IPS DF 6.9 (cell line): ENCODE results near the gene XXYLT1.

Experiments
- DNase-seq: peaks from one replicate; pipeline ENCODE4 v3.0.0-alpha.2; 2013; ENCODE audit warnings: low read depth, low spot score
- H3K27ac ChIP-seq: one replicate; pipeline ENCODE4 v1.5.1; 2013; ENCODE audit warnings: low read length, control low read depth
- H3K27me3 ChIP-seq: 2 replicates; pipeline ENCODE4 v1.6.1; 2013; ENCODE audit warnings: mild to moderate bottlenecking, low read length; ENCODE audit not compliant: control insufficient read depth, insufficient read depth
- H3K36me3 ChIP-seq: 2 replicates; pipeline ENCODE4 v1.6.1; 2013; ENCODE audit warnings: low read length; ENCODE audit not compliant: control insufficient read depth, insufficient read depth
- H3K4me1 ChIP-seq: 2 replicates; pipeline ENCODE4 v1.6.1; 2013; ENCODE audit warnings: low read length; ENCODE audit not compliant: control insufficient read depth, insufficient read depth
- H3K4me3 ChIP-seq: 2 replicates; pipeline ENCODE4 v1.5.1; 2013; ENCODE audit warnings: mild to moderate bottlenecking, low read length
- H3K9me3 ChIP-seq: 2 replicates; pipeline ENCODE4 v1.6.1; 2013; ENCODE audit warnings: low read length, inconsistent platforms; ENCODE audit not compliant: control insufficient read depth, insufficient read depth
- WGBS: extraction: QIAGEN DNeasy Blood & Tissue Kit; methylation state at CpG from one replicate; pipeline ENCODE4 v1.1.7; 2013; ENCODE audit warnings: mixed read lengths, missing lambda C conversion rate; ENCODE audit not compliant: insufficient read length, insufficient coverage; 5-methylcytosine and 5-hydroxymethylcytosine counted together

The XXYLT1 gene

DNA sequence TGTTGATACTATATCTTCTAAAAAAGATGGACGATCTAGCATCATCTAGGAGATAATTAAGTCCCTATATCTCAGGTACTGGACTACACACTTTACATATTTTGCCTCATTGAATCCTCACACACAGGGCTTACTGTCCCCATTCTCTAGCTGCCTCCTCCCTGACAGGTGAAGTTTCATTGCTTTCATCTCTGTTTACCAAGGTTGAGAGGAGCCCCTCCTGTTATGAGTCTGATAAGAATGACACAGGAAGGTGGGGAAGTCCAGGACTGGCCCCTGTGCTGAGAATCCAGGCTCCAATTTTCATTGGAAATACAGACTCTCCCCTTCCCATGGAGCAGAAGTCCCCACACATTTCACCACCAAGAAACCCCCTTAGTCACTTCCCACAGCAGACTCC lies 105.2 kb downstream of the XXYLT1 start:
- no peak for DNase-seq
- Histone ChIP-seq H3K36me3 (no peaks in the 10 kb centered on the region), H3K4me3 (no peak overlapping the region), H3K27ac (no peak overlapping the region), H3K4me1 (no peaks in the 10 kb centered on the region), H3K9me3 (no peaks in the 10 kb centered on the region), H3K27me3 (no peaks in the 10 kb centered on the region)
- WGBS, result no CpG with 5 or more reads among the region's 1 CpG

DNA sequence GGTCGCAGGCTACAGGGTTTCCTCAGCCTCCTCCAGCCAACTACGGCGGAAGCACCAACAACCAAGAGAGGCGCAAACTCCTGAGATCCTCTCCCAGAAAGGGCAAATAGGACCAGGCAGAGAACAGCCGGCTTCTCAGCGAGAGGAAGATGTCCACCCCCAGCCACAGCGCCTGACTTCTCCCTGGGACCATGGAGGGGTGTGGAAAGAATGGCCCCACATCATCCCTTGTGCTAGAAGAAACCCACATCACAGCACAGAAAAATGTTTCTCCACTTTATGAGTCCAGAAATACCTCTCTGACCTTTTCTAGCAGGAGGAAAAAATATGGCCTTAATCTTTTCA lies 105.7 kb downstream of the XXYLT1 start:
- no CpG with 5 or more reads among the region's 7 CpGs for WGBS
- no peaks in the 10 kb centered on the region for H3K27me3 ChIP-seq
- no peaks in the 10 kb centered on the region for H3K9me3 ChIP-seq
- H3K4me3 ChIP-seq, result no peak overlapping the region
- no peak for DNase-seq
- H3K4me1 ChIP-seq, result 0 out of 2 replicates have a peak, but pooled peaks cover 2% of the 10 kb centered on the region
- no peak overlapping the region for H3K27ac ChIP-seq
- H3K36me3 ChIP-seq, result no peaks in the 10 kb centered on the region

DNA sequence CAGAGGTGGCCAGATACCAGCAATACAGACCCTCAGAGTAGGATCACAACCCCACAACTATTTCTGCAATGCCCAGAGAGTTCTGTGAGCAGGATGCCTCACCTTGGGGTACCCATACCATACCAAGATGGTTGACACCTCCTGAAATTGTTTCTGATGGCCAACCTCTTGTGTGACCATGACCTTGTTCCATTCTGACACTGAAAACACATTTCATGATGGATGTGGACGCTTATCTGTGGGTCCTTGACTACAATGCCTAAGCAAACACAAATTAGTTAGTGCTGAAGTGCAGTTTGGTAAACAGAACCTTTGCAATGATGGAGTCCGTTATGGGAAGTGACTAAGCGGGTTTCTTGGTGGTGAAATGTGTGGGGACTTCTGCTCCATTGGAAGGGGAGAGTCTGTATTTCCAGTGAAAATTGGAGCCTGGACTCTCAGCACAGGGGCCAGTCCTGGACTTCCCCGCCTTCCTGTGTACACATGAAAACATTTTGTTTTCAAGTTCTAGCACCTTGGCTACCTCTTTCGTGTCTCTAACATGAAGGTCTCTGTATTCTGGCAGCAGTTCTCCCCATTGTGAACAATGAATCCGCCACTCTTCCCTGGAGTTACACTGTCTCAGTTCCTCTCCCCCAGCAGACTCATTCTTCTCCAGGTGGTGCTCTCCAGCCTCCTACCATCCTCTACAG lies 106.2 kb downstream of the XXYLT1 start:
- H3K4me3 ChIP-seq, result no peak overlapping the region
- H3K4me1 ChIP-seq, result 0 out of 2 replicates have a peak, but pooled peaks cover 2% of the 10 kb centered on the region
- H3K27ac ChIP-seq, result no peak overlapping the region
- no peaks in the 10 kb centered on the region for H3K27me3 ChIP-seq
- no peak for DNase-seq
- no peaks in the 10 kb centered on the region for H3K36me3 ChIP-seq
- no peaks in the 10 kb centered on the region for H3K9me3 ChIP-seq
- no CpG with 5 or more reads among the region's 6 CpGs for WGBS

DNA sequence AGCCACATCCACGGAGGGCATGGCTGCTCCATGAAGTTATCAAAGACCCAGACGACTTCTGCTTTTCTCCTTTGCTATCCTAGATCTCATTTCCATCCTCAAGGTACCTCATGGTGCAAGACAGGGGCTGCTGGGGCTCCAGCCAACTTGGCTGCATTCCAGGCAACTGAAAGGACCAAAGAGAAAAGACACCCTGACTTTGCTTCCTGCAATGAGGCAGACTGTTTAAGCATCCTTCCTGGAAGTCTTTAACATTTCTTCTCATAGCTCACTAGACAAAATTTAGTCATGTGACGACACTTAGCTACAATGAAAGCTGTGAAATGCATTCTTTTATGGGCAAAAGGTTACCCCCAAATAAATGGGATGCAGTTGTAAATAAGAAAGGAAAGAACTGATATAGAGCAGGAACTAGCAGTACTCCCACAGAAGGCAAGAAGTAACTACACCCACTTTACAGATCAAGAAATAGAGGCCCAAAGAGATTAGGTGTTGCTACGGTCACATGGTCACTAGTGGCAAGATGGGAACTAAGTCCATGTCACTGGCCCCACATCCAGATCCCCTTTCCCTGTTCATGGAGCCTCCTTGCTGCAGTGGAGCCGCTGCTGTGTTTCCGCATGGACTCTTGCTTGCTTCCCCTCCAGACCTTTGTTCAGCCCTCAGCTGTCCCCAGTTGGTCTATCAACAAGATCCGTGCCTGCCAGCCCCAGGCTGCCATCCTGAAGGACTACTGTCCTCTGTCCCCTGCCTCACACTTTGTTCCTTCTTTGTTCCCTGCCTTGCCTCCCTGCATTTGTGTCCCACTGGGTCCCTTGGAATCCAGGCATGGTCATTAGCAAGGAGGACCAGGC lies 107.0 kb downstream of the XXYLT1 start:
- Histone ChIP-seq H3K4me3 (no peak overlapping the region), H3K36me3 (no peaks in the 10 kb centered on the region), H3K9me3 (no peaks in the 10 kb centered on the region), H3K27me3 (no peaks in the 10 kb centered on the region), H3K27ac (no peak overlapping the region), H3K4me1 (0 out of 2 replicates have a peak, but pooled peaks cover 2% of the 10 kb centered on the region)
- WGBS, result no CpG with 5 or more reads among the region's 7 CpGs
- DNase-seq, result no peak

DNA sequence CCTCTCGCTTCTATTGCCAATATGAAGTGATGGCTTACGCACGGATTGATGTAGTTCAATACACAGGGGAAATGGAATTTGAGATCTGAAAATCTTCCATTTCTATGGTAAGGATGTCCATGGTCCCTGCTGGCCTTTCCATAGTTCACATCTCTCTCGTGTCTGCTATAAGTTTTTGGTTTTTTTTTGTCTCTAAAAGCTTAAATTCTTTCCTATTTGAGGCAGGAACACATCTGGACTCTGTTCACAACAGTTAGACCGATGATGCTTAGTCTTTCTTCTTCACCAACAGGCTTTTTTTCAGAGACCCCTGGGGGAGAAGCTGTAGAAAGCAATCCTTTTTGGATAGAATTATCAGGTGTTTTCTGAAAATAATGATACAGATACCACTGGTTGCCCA lies 108.1 kb downstream of the XXYLT1 start:
- Histone ChIP-seq H3K27me3 (no peaks in the 10 kb centered on the region), H3K36me3 (no peaks in the 10 kb centered on the region), H3K4me3 (no peak overlapping the region), H3K9me3 (no peaks in the 10 kb centered on the region), H3K27ac (no peak overlapping the region), H3K4me1 (0 out of 2 replicates have a peak, but pooled peaks cover 2% of the 10 kb centered on the region)
- no peak for DNase-seq
- no CpG with 5 or more reads among the region's 5 CpGs for WGBS

DNA sequence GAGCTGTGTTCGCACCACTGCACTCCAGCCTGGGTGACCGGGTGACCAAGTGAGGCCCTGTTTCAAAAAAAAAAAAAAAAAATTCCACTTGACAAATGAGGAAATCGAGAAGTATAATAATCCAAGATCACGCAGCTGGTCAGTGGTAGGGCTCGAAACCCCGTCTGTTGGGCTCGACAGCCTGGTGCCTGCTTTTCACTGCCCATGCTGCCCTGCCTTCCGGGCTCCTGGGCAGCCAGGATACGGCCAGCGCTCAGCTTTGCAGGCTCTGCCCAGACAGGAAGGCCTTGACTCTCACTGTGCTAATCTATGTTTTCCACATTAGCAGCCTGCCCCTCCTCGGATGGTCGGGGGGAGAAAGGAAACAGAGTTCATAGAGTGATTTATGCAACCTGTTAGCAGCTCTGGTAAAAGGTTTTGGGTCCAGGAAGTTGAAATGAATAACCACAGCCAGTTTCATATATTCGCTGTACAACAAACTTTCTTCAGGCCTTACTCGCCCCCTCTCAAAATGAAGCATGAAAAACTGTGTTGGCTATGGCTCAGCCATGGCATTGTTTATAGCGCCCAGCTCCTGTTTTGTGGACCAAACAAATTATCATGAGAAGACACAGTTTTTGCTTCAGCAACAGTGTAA lies 108.8 kb downstream of the XXYLT1 start:
- Histone ChIP-seq H3K9me3 (no peaks in the 10 kb centered on the region), H3K4me3 (no peak overlapping the region), H3K36me3 (no peaks in the 10 kb centered on the region), H3K27ac (no peak overlapping the region), H3K4me1 (0 out of 2 replicates have a peak, but pooled peaks cover 2% of the 10 kb centered on the region), H3K27me3 (no peaks in the 10 kb centered on the region)
- no peak for DNase-seq
- WGBS, result no CpG with 5 or more reads among the region's 15 CpGs

DNA sequence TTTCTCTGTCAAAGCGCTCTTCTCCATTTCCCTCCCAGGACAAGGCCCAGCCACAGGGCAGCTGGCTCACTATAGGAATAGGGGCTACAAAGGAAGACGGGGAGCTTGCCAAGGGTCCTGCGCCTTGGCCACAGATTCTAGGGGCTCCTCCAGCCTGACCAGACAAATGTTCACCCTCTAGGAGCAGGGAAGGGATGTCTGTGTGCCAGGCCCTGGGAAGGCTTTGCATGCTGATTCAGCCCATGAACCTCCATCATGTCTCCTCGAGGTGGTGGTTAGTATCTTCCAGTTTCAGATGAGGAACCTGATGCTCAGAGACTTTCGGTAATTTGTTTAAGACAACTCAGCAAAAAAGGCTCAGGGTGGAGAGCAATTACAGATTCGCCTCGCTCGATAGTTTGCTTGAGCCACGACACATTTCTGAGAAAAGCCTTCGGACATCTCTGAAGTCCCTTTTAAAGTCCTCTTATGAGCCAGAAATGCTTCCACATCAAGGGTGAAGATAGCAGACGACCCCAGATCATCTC lies 110.0 kb downstream of the XXYLT1 start:
- DNase-seq, result no peak
- 0 out of 2 replicates have a peak, but pooled peaks cover 2% of the 10 kb centered on the region for H3K4me1 ChIP-seq
- WGBS, result no CpG with 5 or more reads among the region's 11 CpGs
- H3K4me3 ChIP-seq, result no peak overlapping the region
- H3K9me3 ChIP-seq, result no peaks in the 10 kb centered on the region
- no peaks in the 10 kb centered on the region for H3K27me3 ChIP-seq
- H3K27ac ChIP-seq, result no peak overlapping the region
- H3K36me3 ChIP-seq, result no peaks in the 10 kb centered on the region

DNA sequence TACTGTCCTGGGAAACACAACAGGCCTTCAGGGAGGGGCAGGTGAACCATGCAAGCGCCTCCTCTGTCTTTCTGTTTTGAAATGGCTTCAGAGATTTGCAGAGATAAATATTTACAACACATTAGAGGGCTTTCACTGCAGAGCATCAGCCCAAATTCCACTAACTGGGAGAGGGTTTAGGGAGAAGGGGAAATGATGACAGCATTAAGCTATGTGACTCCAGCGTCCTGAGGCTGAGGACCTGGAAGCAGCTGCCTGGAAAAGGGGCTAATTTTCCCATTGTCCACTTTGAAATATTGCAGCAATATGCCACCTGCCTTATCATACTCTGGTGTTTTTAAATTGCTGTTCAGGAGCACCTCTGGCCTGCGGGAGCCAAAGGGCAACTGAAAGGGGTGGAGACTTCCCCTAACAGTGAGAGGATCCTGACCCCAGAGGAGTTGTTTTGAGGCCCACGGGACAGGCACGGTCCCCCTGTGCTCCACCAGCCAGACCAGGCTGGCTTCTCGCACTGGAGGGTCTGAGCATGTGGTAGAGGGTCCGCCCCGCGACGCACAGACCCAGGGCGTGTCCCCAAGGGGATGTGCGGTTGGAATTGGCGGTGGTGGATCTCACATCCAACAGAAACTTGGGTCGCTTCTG lies 110.6 kb downstream of the XXYLT1 start:
- Histone ChIP-seq H3K36me3 (no peaks in the 10 kb centered on the region), H3K9me3 (no peaks in the 10 kb centered on the region), H3K4me1 (peaks cover 3% of the 10 kb centered on the region; the same call in 1 of the 2 replicates), H3K27ac (no peak overlapping the region), H3K4me3 (no peak overlapping the region), H3K27me3 (no peaks in the 10 kb centered on the region)
- no peak for DNase-seq
- WGBS, result no CpG with 5 or more reads among the region's 14 CpGs

DNA sequence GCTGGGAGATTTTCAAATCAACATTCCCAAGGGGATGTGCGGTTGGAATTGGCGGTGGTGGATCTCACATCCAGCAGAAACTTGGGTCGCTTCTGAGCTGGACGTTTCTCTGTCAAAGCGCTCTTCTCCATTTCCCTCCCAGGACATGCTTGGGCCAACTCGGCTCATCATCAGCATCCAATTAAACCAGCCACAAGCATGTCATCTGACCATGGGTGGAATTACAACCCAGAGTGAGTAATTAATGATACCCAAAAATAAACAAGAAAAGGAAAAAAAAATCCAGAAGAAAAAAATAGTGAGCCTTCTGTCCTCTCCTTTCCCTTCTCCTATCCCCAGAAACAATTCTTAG lies 111.2 kb downstream of the XXYLT1 start:
- no peaks in the 10 kb centered on the region for H3K27me3 ChIP-seq
- no peak overlapping the region for H3K4me3 ChIP-seq
- no peaks in the 10 kb centered on the region for H3K36me3 ChIP-seq
- no CpG with 5 or more reads among the region's 6 CpGs for WGBS
- no peak overlapping the region for H3K27ac ChIP-seq
- no peaks in the 10 kb centered on the region for H3K9me3 ChIP-seq
- peaks cover 6% of the 10 kb centered on the region for H3K4me1 ChIP-seq
- DNase-seq, result no peak
